ENCODE measurements around the gene SYNC. TPM values are rescaled to one million over a fixed set of nuclear protein-coding genes. Genes with fewer than 3 reads are reported as not detected.
A peak's percentile ranks its signal among the peaks of the same experiment; 100 is the strongest.
"Not testable (repeated sequence)": the region's sequence is repeated elsewhere in the genome, so short reads cannot be mapped to it uniquely, and the experiment has no call there.

SYNC gene
- total and polyA plus RNA-seq, 3 donors from 2014 or later: 9.0 to 12.4 (median 11.8) TPM

DNA sequence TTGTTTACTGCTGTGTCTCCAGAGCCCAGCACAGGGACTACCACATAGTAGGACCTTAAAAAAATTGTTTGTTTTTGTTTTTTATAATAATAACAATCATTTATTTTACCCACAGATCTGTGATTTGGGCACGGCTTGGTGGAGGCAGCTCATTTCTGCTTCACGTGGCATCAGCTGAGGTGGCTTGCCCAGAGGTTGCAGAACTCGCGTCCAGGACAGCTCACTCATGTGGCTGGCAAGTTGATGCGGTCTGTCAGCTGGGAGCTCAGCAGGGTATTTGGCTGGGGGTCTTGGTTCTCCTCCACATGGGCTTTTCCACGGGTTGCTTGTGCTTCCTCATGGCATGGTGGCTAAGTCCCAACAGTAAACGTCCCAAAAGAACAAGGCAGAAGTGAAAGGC, 2.9 kb upstream of the SYNC start:
- Histone ChIP-seq H3K27me3 (no peaks in the 10 kb centered on the region), H3K36me3 (ENCODE audit: low read depth, missing control alignments) (no peaks in the 10 kb centered on the region), H3K9me3 (no peaks in the 10 kb centered on the region), H3K27ac (no peak overlapping the region), H3K4me1 (peaks cover 30% of the 10 kb centered on the region), H3K4me3 (no peak overlapping the region)
- intact Hi-C loops (cut with DNase I; ENCODE audit: low total_unique reads): no loop called here
- DNase-seq: no peak
- 91 to 93% methylated on average over 7 of the region's 7 CpGs for WGBS, 2 donors
- TF ChIP-seq, protein P1, sequence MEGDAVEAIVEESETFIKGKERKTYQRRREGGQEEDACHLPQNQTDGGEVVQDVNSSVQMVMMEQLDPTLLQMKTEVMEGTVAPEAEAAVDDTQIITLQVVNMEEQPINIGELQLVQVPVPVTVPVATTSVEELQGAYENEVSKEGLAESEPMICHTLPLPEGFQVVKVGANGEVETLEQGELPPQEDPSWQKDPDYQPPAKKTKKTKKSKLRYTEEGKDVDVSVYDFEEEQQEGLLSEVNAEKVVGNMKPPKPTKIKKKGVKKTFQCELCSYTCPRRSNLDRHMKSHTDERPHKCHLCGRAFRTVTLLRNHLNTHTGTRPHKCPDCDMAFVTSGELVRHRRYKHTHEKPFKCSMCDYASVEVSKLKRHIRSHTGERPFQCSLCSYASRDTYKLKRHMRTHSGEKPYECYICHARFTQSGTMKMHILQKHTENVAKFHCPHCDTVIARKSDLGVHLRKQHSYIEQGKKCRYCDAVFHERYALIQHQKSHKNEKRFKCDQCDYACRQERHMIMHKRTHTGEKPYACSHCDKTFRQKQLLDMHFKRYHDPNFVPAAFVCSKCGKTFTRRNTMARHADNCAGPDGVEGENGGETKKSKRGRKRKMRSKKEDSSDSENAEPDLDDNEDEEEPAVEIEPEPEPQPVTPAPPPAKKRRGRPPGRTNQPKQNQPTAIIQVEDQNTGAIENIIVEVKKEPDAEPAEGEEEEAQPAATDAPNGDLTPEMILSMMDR (IDR thresholded peaks at IDR 0.05): no peak
- no peak for TF ChIP-seq POLR2A (IDR thresholded peaks at IDR 0.05)

DNA sequence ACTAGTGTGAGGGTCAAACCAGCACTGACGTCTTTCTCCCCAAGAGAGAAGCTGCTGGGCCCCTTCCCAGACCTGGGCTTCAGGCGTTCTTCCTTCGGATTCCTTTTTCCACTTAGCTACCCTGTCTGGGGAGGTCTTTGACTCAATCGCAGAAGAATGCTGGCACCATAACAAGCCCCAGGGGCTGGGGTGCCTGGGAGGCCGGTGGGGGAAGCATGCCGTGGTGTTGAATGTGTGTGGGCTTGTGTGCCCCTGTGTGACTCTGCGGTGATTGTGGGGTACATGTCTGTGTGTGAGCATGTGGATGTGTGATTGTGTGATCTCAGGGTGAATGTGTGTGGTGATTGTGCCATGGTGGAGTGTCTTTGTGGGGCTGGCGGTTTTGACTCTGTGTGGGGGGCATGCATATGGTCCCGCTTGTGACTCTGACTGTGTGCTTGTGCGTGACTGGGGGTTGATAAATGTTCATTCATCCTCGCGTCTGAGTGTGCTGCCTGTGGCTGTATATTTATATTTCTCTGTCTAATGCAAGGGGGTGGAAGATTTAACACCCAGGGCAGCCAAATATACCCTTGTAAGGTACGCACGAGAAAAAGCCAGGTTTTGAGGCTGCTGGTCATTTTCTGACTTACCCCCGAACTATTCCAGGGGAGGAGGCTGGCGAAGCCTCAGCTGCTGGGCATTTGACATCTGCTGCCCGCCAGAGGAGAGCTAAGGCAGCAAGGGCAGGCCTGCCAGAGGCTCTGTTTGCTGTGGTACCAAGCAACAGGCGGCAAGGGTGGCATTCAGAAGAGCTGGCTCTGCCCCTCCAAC, 1.1 kb upstream of the SYNC start:
- Histone ChIP-seq H3K27me3 (no peaks in the 10 kb centered on the region), H3K4me3 (peak overlapping the region in 1 of 2 donors; percentile 69), H3K27ac (peak overlapping the region; percentile 90), H3K9me3 (no peaks in the 10 kb centered on the region), H3K36me3 (ENCODE audit: low read depth, missing control alignments) (no peaks in the 10 kb centered on the region), H3K4me1 (peaks cover 30% of the 10 kb centered on the region)
- WGBS, 2 donors: 43 to 50% methylated on average over 18 of the region's 18 CpGs
- peak; percentile 43 for DNase-seq
- TF ChIP-seq, protein P1 (IDR thresholded peaks at IDR 0.05): no peak
- TF ChIP-seq POLR2A (IDR thresholded peaks at IDR 0.05): no peak
- intact Hi-C loops (cut with DNase I; ENCODE audit: low total_unique reads): no loop called here

DNA sequence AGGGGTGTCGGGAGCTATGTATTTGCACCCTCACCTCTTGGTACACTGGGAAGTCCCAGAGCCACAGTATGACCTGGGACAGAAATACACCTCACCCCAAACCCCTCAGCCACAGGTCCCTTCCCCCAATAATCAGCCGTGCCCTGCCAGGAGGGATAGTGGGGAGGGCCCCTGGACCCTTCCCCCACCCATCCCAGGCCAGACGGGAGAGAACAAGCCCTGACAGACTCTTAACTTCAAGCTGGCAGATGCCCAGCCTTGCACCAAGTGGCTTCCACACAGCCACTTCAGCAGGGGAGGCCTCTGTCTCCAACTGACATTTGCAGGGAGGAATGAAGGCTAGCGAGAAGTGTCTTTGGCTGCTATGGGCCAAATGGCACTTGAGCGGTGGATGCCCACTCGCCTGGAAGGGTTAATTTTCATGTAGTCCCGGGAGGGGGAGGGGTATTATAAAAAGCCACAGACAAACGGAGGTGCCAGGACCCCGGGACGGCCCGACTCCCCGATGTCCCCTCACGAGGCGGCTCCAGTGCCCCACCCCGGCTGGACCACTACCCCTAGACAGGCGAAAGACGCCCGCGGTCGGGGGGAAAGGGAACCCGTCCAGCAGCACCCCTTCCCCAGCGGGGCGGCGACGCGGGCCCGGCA, 495 bp downstream of the SYNC start:
- no peak for TF ChIP-seq POLR2A (IDR thresholded peaks at IDR 0.05)
- TF ChIP-seq, protein P1 (IDR thresholded peaks at IDR 0.05): no peak
- peak; percentile 42 for DNase-seq
- Histone ChIP-seq H3K4me3 (peak overlapping the region; percentile 69 to 72), H3K36me3 (ENCODE audit: low read depth, missing control alignments) (no peaks in the 10 kb centered on the region), H3K4me1 (peaks cover 30% of the 10 kb centered on the region), H3K9me3 (no peaks in the 10 kb centered on the region), H3K27ac (peak overlapping the region; percentile 53 to 90), H3K27me3 (no peaks in the 10 kb centered on the region)
- WGBS, 2 donors: 7 to 12% methylated on average over 13 to 19 of the region's 27 CpGs
- intact Hi-C loops (cut with DNase I; ENCODE audit: low total_unique reads): no loop called here

DNA sequence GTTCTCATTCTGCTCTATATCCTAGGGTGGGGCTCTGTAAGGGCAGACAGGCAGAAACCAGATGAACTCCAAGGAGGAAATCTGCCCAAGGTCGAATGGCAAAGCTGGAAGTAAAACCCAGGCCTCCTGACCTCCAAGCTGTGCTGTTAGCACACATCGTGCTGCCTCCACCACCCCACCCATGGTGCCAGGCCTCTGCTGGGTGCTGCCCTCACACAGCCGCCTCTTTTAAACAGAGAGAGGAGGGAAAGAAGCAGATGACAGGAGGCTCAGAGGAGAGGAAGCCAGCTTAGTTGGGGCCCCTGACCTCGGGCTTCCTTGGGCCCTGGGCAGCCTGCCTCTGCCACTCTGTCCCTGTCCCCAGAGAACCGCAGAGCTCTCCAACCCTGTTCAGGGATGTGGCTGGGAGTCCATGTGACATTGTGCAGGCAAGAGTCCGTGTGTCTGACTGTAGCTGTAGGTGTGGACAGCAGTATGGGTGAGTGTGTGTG, 1.1 kb downstream of the SYNC start:
- 21 to 24% methylated on average over 3 to 6 of the region's 6 CpGs for WGBS, 2 donors
- H3K27ac ChIP-seq: peak overlapping the region; percentile 53 to 90
- DNase-seq: peak; percentile 68
- TF ChIP-seq, protein P1 (IDR thresholded peaks at IDR 0.05): no peak
- TF ChIP-seq POLR2A (IDR thresholded peaks at IDR 0.05): no peak
- peaks cover 30% of the 10 kb centered on the region for H3K4me1 ChIP-seq
- H3K36me3 ChIP-seq (ENCODE audit: low read depth, missing control alignments): no peaks in the 10 kb centered on the region
- intact Hi-C loops (cut with DNase I; ENCODE audit: low total_unique reads): no loop called here
- no peaks in the 10 kb centered on the region for H3K27me3 ChIP-seq
- peak overlapping the region; percentile 69 to 72 for H3K4me3 ChIP-seq
- no peaks in the 10 kb centered on the region for H3K9me3 ChIP-seq

DNA sequence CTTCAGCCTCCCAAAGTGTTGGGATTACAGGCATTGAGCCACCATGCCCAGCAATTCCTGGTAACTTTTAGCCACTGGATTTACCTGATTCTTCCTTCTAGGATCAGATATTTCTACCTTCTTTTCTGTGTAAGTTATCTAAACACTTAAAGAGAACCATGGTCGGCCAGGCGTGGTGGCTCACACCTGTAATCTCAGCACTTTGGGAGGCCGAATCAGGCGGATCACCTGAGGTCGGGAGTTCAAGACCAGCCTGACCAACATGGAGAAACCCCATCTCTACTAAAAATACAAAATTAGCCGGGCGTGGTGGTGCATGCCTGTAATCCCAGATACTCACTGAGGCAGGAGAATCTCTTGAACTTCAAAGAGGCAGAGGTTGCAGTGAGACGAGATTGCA, 5.6 kb downstream of the SYNC start:
- WGBS, 2 donors: 96% methylated on average over 8 of the region's 8 CpGs
- H3K27me3 ChIP-seq; H3K27ac ChIP-seq; H3K9me3 ChIP-seq; DNase-seq; H3K4me3 ChIP-seq; intact Hi-C loops (cut with DNase I; ENCODE audit: low total_unique reads); H3K36me3 ChIP-seq (ENCODE audit: low read depth, missing control alignments): not testable (repeated sequence)
- peaks cover 28% of the 10 kb centered on the region for H3K4me1 ChIP-seq

Measured in testis (tissue), 3 donors.